K562 (cell line): ENCODE results near the gene TRDMT1. TPM values are rescaled to one million over a fixed set of nuclear protein-coding genes. Genes with fewer than 3 reads are reported as not detected.

ENCODE experiments used
- ARID1B ChIP-seq: fragments of 450-650 bp; IDR thresholded peaks from 2 replicates; pipeline ENCODE4 v1.6.1; 2016; ENCODE audit warnings: antibody characterized with exemption, mild to moderate bottlenecking, inconsistent platforms
- ATF7 ChIP-seq: fragments of 450-650 bp; IDR thresholded peaks from 2 replicates; pipeline ENCODE4 v1.7.1; 2014; ENCODE audit warnings: mild to moderate bottlenecking, moderate library complexity
- CBFA2T3 ChIP-seq: fragments of 450-650 bp; IDR thresholded peaks from 2 replicates; pipeline ENCODE4 v1.6.1; 2017
- CCNT2 ChIP-seq: IDR thresholded peaks from 2 replicates; pipeline ENCODE4 v1.6.1; 2011; ENCODE audit warnings: borderline replicate concordance, low read depth, mild to moderate bottlenecking, moderate library complexity, mixed read lengths, low read length; ENCODE audit not compliant: insufficient read length; ENCODE audit errors: extremely low read depth
- CREM ChIP-seq: IDR thresholded peaks from 2 replicates; pipeline ENCODE4 v1.6.1; 2014; ENCODE audit warnings: antibody characterized with exemption, low read depth
- DPF2 ChIP-seq: fragments of 450-650 bp; IDR thresholded peaks from 2 replicates; pipeline ENCODE4 v1.6.1; 2016
- E2F3 ChIP-seq: fragments of 250-450 bp; sonication (Bioruptor Pico); IDR thresholded peaks from 2 replicates; pipeline ENCODE4 v1.4.0; 2020; ENCODE audit warnings: mild to moderate bottlenecking
- HDAC3 ChIP-seq: fragments of 450-650 bp; IDR thresholded peaks from 2 replicates; pipeline ENCODE4 v1.6.1; 2018; ENCODE audit warnings: borderline replicate concordance, mild to moderate bottlenecking, moderate library complexity; ENCODE audit not compliant: partially characterized antibody
- HMG20A ChIP-seq: fragments of 450-650 bp; formaldehyde crosslinking; conservative IDR thresholded peaks from 2 replicates; pipeline ENCODE4 v1.4.0; 2020; ENCODE audit warnings: mild to moderate bottlenecking, mixed read lengths
- KDM1A ChIP-seq, 2 experiments: fragments of 450-650 bp; IDR thresholded peaks; 2 replicates each; pipeline ENCODE4 v1.6.1; 2016; ENCODE audit warnings: mild to moderate bottlenecking in 2 of 2
- MCM5 ChIP-seq: fragments of 450-650 bp; IDR thresholded peaks from 2 replicates; pipeline ENCODE4 v1.6.1; 2016; ENCODE audit warnings: low read depth
- MTA2 ChIP-seq: fragments of 450-650 bp; IDR thresholded peaks from 2 replicates; pipeline ENCODE4 v1.6.1; 2016; ENCODE audit warnings: low read depth
- NCOR1 ChIP-seq: fragments of 450-650 bp; IDR thresholded peaks from 2 replicates; pipeline ENCODE4 v1.6.1; 2016; ENCODE audit warnings: mild to moderate bottlenecking, moderate library complexity
- RCOR1 ChIP-seq, 2 experiments: IDR thresholded peaks; 2 replicates each; pipeline ENCODE4 v1.6.1; 2012; ENCODE audit warnings: low read depth in 2 of 2, low read length in 2 of 2, borderline replicate concordance in 1 of 2, improper control_type of control experiment in 1 of 2
- STAT5A ChIP-seq: IDR thresholded peaks from 2 replicates; pipeline ENCODE4 v1.6.1; 2012; ENCODE audit warnings: low read length, inconsistent platforms, borderline replicate concordance
- ZEB2 ChIP-seq: fragments of 450-650 bp; IDR thresholded peaks from 2 replicates; pipeline ENCODE4 v1.6.1; 2016
- ZKSCAN1 ChIP-seq: fragments of 150-350 bp; IDR thresholded peaks from 2 replicates; pipeline ENCODE4 v1.6.1; 2016; ENCODE audit warnings: low read depth, low read length
- ZNF133 ChIP-seq: fragments of 250-450 bp; sonication (Bioruptor Pico); IDR thresholded peaks from 2 replicates; pipeline ENCODE4 v1.4.0; 2020; ENCODE audit warnings: mild to moderate bottlenecking
- ZNF24 ChIP-seq: fragments of 450-650 bp; IDR thresholded peaks from 2 replicates; pipeline ENCODE4 v1.6.1; 2016
- polyA plus RNA-seq, 8 experiments: library from polyadenylated mRNA; depleted of rRNA in 4 of 8; stranded (reverse) in 5 of 8; unstranded in 3 of 8; fragments of >200 nt; fragmentation: Nextera tagmentation in 2 of 8; fragmentation: Illumina TruSeq in 1 of 8; extraction: Ambion mirVana in 2 of 8; extraction: Trizol in 1 of 8; gene quantifications; 2 replicates each; pipeline versions ENCODE4 v1.2.1 to v1.2.3, GENCODE V29; 2011 to 2014; ENCODE audit warnings: inconsistent platforms in 1 of 8, missing spikeins in 1 of 8
- total RNA-seq, 7 experiments: library from RNA; depleted of rRNA in 6 of 7; stranded (reverse); fragments of >200 nt in 6 of 7; fragmentation: Illumina TruSeq in 2 of 7; extraction: Trizol in 2 of 7; gene quantifications; 2 replicates each; pipeline versions ENCODE4 v1.2.1 to v1.2.3, GENCODE V29; 2011 to 2021; ENCODE audit warnings: low replicate concordance in 1 of 7
- TF ChIP-seq, protein P1 (sequence below), 2 experiments: fragments of 450-650 bp in 1 of 2; sonication (generic) in 1 of 2; formaldehyde crosslinking in 1 of 2; IDR thresholded peaks in 1 of 2; conservative IDR thresholded peaks in 1 of 2; 2 replicates each; pipeline versions ENCODE4 v1.6.1 to v1.8.1; 2016 to 2023; ENCODE audit warnings: mild to moderate bottlenecking in 2 of 2, moderate library complexity in 2 of 2, inconsistent platforms in 1 of 2, missing genetic modification reagents in 1 of 2
- TF ChIP-seq, protein P2 (sequence below): fragments of 250-450 bp; sonication (Bioruptor Pico); IDR thresholded peaks from 2 replicates; pipeline ENCODE4 v1.6.1; 2021; ENCODE audit warnings: mild to moderate bottlenecking
- TF ChIP-seq, protein P3 (sequence below): fragments of 200-800 bp; sonication (Bioruptor generic); IDR thresholded peaks from 2 replicates; pipeline ENCODE4 v1.6.1; 2016; ENCODE audit warnings: missing genetic modification characterization, missing compliant biosample characterization
- TF ChIP-seq, protein P4 (sequence below): fragments of 450-650 bp; IDR thresholded peaks from 2 replicates; pipeline ENCODE4 v1.6.1; 2016

TRDMT1 gene
- total and polyA plus RNA-seq, 9 of the 15 experiments (the other 6 are each of a cell fraction or from before 2014, with no cell fraction given), result 5.4 to 12.6 (median 9.3) TPM

DNA sequence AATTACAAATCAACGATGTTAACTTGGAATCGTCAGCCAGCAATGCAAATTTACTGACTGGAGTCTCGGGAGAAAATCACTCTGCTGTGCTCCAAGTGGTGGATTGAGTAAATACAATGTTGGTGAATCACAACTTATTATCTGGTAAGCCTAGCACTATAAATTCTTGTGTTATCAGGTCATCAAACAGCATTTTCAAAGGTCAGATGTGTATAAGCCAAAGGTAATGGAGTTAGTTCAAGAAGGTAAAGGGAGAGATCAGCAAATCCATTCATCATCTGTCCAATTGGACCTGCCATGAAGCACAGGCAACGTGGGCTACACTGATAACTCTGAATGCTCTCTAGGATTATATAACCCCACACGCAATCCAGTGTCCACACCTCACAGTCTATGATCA is 85.8 kb downstream of the TRDMT1 start (continued):
- TF ChIP-seq, protein P1, sequence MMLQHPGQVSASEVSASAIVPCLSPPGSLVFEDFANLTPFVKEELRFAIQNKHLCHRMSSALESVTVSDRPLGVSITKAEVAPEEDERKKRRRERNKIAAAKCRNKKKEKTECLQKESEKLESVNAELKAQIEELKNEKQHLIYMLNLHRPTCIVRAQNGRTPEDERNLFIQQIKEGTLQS (IDR thresholded peaks at IDR 0.05), result peak; percentile 22; the same call in 1 of the 2 replicates
- TF ChIP-seq, protein P1 (CRISPR knock-in tag; conservative IDR thresholded peaks at IDR 0.05), result no peak
- peak; percentile 48 for TF ChIP-seq HDAC3
- TF ChIP-seq CBFA2T3, result peak; percentile 89
- TF ChIP-seq CREM, result no peak
- TF ChIP-seq E2F3 (CRISPR knock-in tag), result no peak
- TF ChIP-seq NCOR1, result peak; percentile 63
- no peak for TF ChIP-seq ZNF133
- TF ChIP-seq STAT5A, result peak; percentile 44; the same call in 1 of the 2 replicates
- no peak for TF ChIP-seq ZKSCAN1
- no peak for TF ChIP-seq HMG20A (CRISPR knock-in tag)
- TF ChIP-seq KDM1A (IDR thresholded peaks at IDR 0.05), result peak; percentile 84 to 87; a peak in 3 of 4 replicates
- TF ChIP-seq MTA2, result peak; percentile 52; the same call in 1 of the 2 replicates
- peak; percentile 77 for TF ChIP-seq ARID1B
- TF ChIP-seq, protein P2, sequence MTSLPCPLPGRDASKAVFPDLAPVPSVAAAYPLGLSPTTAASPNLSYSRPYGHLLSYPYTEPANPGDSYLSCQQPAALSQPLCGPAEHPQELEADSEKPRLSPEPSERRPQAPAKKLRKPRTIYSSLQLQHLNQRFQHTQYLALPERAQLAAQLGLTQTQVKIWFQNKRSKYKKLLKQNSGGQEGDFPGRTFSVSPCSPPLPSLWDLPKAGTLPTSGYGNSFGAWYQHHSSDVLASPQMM (CRISPR knock-in tag), result no peak
- TF ChIP-seq, protein P3, sequence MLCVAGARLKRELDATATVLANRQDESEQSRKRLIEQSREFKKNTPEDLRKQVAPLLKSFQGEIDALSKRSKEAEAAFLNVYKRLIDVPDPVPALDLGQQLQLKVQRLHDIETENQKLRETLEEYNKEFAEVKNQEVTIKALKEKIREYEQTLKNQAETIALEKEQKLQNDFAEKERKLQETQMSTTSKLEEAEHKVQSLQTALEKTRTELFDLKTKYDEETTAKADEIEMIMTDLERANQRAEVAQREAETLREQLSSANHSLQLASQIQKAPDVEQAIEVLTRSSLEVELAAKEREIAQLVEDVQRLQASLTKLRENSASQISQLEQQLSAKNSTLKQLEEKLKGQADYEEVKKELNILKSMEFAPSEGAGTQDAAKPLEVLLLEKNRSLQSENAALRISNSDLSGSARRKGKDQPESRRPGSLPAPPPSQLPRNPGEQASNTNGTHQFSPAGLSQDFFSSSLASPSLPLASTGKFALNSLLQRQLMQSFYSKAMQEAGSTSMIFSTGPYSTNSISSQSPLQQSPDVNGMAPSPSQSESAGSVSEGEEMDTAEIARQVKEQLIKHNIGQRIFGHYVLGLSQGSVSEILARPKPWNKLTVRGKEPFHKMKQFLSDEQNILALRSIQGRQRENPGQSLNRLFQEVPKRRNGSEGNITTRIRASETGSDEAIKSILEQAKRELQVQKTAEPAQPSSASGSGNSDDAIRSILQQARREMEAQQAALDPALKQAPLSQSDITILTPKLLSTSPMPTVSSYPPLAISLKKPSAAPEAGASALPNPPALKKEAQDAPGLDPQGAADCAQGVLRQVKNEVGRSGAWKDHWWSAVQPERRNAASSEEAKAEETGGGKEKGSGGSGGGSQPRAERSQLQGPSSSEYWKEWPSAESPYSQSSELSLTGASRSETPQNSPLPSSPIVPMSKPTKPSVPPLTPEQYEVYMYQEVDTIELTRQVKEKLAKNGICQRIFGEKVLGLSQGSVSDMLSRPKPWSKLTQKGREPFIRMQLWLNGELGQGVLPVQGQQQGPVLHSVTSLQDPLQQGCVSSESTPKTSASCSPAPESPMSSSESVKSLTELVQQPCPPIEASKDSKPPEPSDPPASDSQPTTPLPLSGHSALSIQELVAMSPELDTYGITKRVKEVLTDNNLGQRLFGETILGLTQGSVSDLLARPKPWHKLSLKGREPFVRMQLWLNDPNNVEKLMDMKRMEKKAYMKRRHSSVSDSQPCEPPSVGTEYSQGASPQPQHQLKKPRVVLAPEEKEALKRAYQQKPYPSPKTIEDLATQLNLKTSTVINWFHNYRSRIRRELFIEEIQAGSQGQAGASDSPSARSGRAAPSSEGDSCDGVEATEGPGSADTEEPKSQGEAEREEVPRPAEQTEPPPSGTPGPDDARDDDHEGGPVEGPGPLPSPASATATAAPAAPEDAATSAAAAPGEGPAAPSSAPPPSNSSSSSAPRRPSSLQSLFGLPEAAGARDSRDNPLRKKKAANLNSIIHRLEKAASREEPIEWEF (CRISPR knock-in tag), result no peak
- no peak for TF ChIP-seq MCM5
- TF ChIP-seq, protein P4, sequence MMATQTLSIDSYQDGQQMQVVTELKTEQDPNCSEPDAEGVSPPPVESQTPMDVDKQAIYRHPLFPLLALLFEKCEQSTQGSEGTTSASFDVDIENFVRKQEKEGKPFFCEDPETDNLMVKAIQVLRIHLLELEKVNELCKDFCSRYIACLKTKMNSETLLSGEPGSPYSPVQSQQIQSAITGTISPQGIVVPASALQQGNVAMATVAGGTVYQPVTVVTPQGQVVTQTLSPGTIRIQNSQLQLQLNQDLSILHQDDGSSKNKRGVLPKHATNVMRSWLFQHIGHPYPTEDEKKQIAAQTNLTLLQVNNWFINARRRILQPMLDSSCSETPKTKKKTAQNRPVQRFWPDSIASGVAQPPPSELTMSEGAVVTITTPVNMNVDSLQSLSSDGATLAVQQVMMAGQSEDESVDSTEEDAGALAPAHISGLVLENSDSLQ, result peak; percentile 45; the same call in 1 of the 2 replicates
- peak; percentile 40 for TF ChIP-seq CCNT2
- TF ChIP-seq DPF2, result peak; percentile 68
- peak in 1 of 2 experiments; percentile 72; a peak in 2 of 4 replicates for TF ChIP-seq RCOR1 (IDR thresholded peaks at IDR 0.05; ENCODE audit: borderline replicate concordance in 1 of 2, low read depth in 2 of 2, low read length in 2 of 2)
- TF ChIP-seq ATF7, result no peak
- no peak for TF ChIP-seq ZNF24
- TF ChIP-seq ZEB2, result peak; percentile 43; the same call in 1 of the 2 replicates
